Epithelial cell of esophagus (primary cell): Measurements from ENCODE around the gene RBKS.

ENCODE experiments used
- DNase-seq: peaks from one replicate; pipeline ENCODE4 v3.0.0; 2010; ENCODE audit warnings: low read depth
- H3K4me3 ChIP-seq: 2 replicates; pipeline ENCODE4 v1.5.1; 2011; ENCODE audit warnings: mild to moderate bottlenecking, low read length, control low read depth
- TF ChIP-seq, protein P1 (sequence below): IDR thresholded peaks from 2 replicates; pipeline ENCODE4 v1.5.1; 2011; ENCODE audit warnings: low read depth, mild to moderate bottlenecking, low read length, control low read depth, inconsistent platforms; ENCODE audit not compliant: insufficient read depth; ENCODE audit errors: missing control alignments

Gene RBKS

DNA sequence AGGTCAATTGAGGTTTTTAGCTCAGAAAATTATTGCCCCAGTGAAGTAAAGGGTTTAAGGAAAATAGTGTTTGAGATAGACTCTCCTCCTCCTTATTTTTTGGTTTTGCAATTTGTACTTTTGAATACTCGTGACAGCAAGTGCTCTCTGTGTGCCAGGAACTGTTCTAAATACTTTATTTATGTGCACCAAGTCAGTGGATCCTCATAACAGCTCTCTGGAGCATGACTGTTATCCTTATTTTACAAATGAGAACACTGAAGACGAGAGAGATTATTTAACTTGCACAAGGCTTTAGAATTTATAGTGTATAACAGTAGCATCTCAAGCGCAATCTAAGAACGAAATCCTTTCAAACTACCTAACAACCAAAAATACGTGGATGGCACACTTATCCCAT, 25.0 kb upstream of the RBKS start:
- H3K4me3 ChIP-seq: no peak overlapping the region
- TF ChIP-seq, protein P1, sequence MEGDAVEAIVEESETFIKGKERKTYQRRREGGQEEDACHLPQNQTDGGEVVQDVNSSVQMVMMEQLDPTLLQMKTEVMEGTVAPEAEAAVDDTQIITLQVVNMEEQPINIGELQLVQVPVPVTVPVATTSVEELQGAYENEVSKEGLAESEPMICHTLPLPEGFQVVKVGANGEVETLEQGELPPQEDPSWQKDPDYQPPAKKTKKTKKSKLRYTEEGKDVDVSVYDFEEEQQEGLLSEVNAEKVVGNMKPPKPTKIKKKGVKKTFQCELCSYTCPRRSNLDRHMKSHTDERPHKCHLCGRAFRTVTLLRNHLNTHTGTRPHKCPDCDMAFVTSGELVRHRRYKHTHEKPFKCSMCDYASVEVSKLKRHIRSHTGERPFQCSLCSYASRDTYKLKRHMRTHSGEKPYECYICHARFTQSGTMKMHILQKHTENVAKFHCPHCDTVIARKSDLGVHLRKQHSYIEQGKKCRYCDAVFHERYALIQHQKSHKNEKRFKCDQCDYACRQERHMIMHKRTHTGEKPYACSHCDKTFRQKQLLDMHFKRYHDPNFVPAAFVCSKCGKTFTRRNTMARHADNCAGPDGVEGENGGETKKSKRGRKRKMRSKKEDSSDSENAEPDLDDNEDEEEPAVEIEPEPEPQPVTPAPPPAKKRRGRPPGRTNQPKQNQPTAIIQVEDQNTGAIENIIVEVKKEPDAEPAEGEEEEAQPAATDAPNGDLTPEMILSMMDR: no peak
- DNase-seq: no peak

DNA sequence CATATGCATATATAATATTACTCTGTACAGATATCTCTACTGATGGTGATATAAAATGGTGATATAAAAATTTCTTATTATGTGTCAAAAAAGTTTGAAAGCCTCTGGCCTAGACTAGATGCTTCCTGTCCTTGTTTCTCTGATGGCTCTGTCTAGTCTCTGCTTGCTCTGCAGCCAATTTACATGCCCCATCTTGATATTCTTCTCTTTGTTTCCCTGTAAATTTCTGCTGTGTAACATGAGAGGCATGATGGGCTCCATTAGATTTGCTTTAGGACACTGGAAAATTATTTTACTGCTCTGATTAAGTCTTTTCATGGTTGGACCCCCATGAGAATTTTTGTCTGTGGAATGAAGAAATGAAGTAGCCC, 24.6 kb upstream of the RBKS start:
- peak; percentile 71 for DNase-seq
- TF ChIP-seq, protein P1: no peak
- H3K4me3 ChIP-seq: no peak overlapping the region

DNA sequence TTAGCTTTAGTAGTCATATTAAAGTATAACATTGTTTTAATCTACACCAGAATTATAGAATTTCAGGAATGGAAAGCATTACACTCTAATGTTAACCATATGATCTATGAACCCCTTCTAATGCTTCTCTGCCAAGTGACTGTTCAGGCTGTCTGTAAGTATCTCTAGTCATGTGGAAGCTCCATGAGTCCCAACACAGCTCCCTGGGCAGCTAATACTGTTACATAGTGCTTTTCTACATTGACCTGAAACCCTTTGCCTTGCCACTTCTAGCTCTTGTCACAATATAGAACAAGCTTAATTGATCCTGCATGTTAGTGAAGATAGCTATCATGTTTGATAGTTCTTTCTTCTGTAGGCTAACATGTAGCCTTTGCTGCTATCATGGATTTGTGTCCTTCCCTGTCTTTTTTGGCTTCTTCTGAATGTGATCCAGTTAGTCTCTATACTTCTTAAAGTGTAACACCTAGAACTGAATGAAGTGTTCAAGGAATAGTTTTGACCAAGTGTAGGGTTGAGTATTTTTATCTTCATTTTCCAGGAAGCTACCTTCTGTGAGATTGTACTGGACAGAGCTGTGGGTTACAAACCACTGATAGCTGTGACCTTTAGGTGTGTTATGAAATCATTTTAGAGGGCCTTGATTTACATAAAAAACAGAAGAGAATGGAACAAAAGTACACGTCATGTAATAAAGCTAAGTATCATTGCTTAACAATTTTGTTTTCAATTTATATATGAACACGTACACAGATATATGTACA, 24.0 kb upstream of the RBKS start:
- no peak overlapping the region for H3K4me3 ChIP-seq
- DNase-seq: no peak
- TF ChIP-seq, protein P1: no peak

DNA sequence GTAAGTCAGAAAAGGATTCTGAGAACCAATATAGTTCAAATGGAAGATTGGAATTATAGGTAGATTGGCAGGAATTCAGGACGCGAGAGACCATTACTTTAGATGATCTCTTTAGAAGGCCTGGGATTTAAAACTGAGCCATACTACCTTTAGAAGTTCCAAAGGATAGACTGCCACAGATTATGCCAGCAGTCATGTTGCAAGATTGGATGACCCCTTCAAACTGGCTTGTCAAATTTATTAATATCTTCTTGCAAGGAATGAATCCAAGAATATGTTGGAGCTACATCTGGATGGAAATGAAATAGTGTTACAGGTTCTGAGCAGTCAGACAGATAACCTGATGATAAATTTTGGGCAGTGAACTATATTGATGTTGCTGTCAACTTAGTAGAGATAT, 22.3 kb upstream of the RBKS start:
- DNase-seq: no peak
- H3K4me3 ChIP-seq: no peak overlapping the region
- TF ChIP-seq, protein P1: no peak

DNA sequence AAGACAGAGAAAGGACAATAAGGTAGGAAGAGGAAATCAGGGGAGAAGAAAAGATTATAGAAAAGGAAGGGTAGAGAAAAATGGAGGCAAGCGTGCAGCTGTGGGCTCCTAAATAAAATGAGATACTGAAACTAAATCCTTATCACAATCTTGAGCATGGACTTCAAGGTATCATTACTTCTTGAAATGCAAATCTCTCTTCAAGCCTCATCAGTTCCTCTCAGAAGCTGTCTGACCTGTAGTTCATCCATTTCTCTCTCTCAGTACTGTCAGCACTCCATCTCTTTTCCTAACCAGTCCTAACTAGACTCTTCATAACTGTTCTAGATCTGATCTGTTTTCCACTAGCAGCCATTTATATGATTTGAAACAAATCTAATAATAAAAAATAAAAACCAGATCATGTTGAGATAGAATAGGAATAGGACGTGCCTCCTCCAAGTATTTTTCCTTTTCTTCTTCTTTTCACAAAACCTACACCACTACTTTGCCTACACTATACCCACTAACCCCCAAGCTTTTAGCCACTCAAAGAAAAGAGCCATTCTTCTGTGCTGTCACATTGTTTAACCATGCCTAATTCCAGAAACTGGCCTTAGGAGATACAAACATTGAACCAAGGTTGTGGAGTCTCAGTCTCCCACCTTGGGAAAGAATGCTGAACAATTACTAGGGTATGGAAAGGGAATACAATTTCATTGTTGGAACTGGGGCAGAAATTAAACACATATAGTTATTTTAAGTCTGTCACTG, 21.4 kb upstream of the RBKS start:
- no peak for DNase-seq
- TF ChIP-seq, protein P1: no peak
- H3K4me3 ChIP-seq: no peak overlapping the region

DNA sequence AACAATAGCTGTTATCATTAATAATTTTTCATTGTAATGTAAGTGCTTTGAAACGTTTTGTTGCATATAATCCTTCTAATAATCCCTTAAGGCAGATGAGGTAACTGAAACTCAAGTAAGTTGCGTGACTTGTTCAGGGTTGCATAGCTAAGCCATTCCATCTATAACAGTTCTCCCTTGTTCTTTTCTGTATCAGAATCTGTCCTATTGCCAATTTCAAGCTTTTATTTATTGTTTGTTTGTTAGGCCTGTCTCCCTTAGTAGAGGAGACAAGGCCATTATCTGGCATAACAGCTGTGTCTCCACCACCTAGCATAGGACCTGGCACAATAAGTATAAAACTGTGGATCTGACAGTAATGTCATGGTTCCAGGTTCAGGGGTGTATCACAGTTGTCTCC, 19.7 kb upstream of the RBKS start:
- TF ChIP-seq, protein P1: no peak
- DNase-seq: peak; percentile 48
- no peak overlapping the region for H3K4me3 ChIP-seq
